Measurements from ENCODE around the gene PARN. TPM values are rescaled to one million over a fixed set of nuclear protein-coding genes. Genes with fewer than 3 reads are reported as not detected.
A peak's percentile ranks its signal among the peaks of the same experiment; 100 is the strongest.
"Not testable (repeated sequence)": the region's sequence is repeated elsewhere in the genome, so short reads cannot be mapped to it uniquely, and the experiment has no call there.

Gene PARN
- total RNA-seq, 2 donors from 2014 or later, result 24.1 to 99.9 TPM

DNA sequence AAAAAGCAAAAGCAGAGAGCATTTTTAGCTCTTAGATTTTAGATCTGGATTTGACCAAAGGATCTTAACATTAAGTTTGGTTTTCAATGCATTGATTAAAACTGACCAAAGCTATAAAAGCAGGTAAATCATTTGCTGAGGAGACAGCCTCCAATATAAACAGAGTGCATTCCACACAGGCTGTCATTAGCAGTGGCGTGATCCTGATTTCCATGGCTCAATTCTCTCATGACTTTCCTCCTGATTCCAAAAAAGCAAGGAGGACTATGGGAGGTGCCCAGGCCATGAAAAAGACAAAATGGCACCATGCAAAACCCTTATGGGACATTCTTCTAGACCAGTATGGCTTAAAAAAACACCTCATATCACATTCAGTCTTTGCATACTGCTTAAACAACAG is 53.5 kb downstream of the PARN start:
- TF ChIP-seq CTCF (IDR thresholded peaks at IDR 0.05) (no peak), POLR2A (IDR thresholded peaks at IDR 0.05) (no peak)
- peaks cover 8% of the 10 kb centered on the region for H3K4me1 ChIP-seq
- peaks cover 0 to 11% of the 10 kb centered on the region in 2 donors for H3K36me3 ChIP-seq (replicated peaks in 1 of 2; ENCODE audit: insufficient read depth in 1 of 2, low read depth in 2 of 2)
- intact Hi-C loops (cut with DNase I), result no loop called here
- ATAC-seq (no peak), DNase-seq (no peak)
- no peaks in the 10 kb centered on the region for H3K27me3 ChIP-seq
- no peaks in the 10 kb centered on the region for H3K9me3 ChIP-seq
- H3K27ac ChIP-seq, result peak overlapping the region in 2 of 4 donors; percentile 20 to 43
- WGBS, 2 donors, result 41 to 71% methylated on average over 1 of the region's 1 CpG
- H3K4me3 ChIP-seq, result no peak overlapping the region

DNA sequence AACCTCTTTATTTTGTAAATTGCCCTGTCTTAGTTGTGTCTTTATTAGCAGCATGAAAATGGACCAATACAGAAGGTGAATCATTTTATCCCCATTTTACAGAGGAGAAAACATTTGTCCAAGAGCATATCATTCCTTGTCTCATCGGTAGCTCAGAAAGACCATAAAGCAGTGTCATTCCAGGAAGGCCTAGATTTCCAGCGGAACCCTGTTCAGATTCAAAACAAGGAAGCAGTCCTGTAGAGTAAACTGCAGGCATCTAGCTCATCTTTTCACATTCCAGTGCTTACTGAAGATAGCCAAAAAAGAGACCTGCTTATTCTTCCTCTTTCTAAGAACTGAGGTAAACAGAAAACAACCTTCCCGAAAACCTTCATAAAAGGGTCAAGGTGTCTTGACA is 54.0 kb downstream of the PARN start:
- H3K4me1 ChIP-seq, result peaks cover 8% of the 10 kb centered on the region
- no peak for DNase-seq
- H3K4me3 ChIP-seq, result no peak overlapping the region
- no peaks in the 10 kb centered on the region for H3K27me3 ChIP-seq
- H3K36me3 ChIP-seq (replicated peaks in 1 of 2; ENCODE audit: insufficient read depth in 1 of 2, low read depth in 2 of 2), result peaks cover 0 to 9% of the 10 kb centered on the region in 2 donors
- ATAC-seq, result no peak
- H3K27ac ChIP-seq, result peak overlapping the region in 2 of 4 donors; percentile 17 to 43
- 73 to 74% methylated on average over 3 of the region's 3 CpGs for WGBS, 2 donors
- H3K9me3 ChIP-seq, result no peaks in the 10 kb centered on the region
- intact Hi-C loops (cut with DNase I), result no loop called here
- TF ChIP-seq CTCF (IDR thresholded peaks at IDR 0.05) (no peak), POLR2A (IDR thresholded peaks at IDR 0.05) (no peak)

DNA sequence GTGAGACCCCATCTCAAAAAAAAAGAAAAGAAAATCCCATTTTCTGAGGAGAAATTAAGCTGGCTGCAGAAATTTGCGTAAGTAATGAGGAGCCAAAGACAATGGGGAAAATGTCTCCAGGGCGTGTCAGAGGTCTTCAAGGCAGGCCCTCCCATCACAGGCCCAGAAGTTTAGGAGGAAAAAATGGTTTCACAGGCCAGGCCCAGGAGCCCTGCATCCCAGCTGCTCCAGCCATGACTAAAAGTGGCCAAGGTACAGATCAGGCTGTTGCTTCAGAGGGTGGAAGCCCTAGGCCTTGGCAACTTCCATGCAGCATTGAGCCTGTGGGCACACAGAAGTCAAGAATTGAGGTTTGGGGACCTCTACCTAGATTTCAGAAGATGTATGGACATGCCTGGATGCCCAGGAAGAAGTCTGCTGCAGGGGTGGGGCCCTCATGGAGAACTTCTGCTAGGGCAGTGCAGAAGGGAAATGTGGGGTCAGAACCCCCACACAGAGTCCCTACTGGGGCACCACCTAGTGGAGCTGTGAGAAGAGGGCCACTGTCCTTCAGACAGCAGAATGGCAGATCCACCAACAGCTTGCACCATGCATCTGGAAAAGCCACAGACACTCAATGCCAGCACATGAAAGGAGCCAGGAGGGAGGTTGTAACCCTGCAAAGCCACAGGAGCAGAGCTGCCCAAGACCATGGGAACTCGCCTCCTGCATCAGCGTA is 55.2 kb downstream of the PARN start:
- H3K9me3 ChIP-seq; H3K36me3 ChIP-seq (replicated peaks in 1 of 2; ENCODE audit: insufficient read depth in 1 of 2, low read depth in 2 of 2); DNase-seq; H3K4me1 ChIP-seq; ATAC-seq; intact Hi-C loops (cut with DNase I); H3K27ac ChIP-seq; H3K4me3 ChIP-seq; H3K27me3 ChIP-seq: not testable (repeated sequence)
- 86 to 99% methylated on average over 4 of the region's 4 CpGs for WGBS, 2 donors
- peak in 1 of 7 experiments; percentile 4 for TF ChIP-seq CTCF (IDR thresholded peaks at IDR 0.05)

DNA sequence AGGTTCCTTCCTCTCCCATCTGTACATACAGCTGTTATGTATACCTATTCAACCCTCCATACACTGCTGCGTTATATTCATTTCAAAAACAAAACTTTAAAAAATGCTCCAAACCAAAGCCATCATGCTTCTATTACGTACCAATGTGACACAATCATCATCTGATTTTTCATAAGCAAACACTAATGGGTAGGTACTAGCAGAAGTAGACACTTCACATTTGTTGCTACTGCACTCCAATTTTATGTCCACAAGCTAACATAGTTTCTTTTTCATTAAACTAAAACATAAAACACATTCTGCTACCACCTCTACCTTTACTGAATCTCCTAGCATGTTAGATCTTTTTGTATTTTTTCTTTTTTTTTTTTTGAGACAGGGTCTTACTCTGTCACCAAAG is 57.5 kb downstream of the PARN start:
- no peak for ATAC-seq
- no peak overlapping the region for H3K4me3 ChIP-seq
- TF ChIP-seq POLR2A (IDR thresholded peaks at IDR 0.05), result no peak
- TF ChIP-seq CTCF (IDR thresholded peaks at IDR 0.05), result no peak

DNA sequence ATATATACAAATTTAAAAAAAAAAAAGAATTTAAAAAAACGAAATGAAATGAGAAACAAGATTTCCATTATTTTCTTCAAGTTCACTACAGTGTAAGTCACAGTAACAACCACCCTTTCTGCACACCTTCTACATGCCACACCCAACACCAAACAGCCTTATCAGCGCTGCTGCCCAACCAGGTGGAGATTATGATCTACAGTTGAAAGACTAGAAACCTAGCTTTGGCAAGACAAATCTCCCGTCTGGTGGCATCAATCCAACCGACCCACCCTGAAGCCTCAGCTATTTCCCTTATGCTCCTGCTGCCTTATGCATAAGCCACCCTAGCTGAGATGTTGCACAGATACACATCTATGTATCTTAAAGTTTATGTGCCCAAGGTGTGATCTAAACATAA is 60.8 kb downstream of the PARN start:
- intact Hi-C loops (cut with DNase I), result no loop called here
- 45 to 54% methylated on average over 4 of the region's 4 CpGs for WGBS, 2 donors

More for the DNA sequence above, 57.5 kb downstream of the PARN start:
- H3K27ac ChIP-seq, result no peak overlapping the region
- no peak for DNase-seq
- H3K4me1 ChIP-seq, result peaks cover 8% of the 10 kb centered on the region
- H3K9me3 ChIP-seq, result no peaks in the 10 kb centered on the region
- H3K27me3 ChIP-seq, result no peaks in the 10 kb centered on the region
- intact Hi-C loops (cut with DNase I), result no loop called here
- peaks cover 0 to 2% of the 10 kb centered on the region in 2 donors for H3K36me3 ChIP-seq (replicated peaks in 1 of 2; ENCODE audit: insufficient read depth in 1 of 2, low read depth in 2 of 2)
- WGBS, 2 donors, result 95% methylated on average over 2 of the region's 2 CpGs

More for the DNA sequence above, 60.8 kb downstream of the PARN start:
- ATAC-seq, result no peak
- H3K36me3 ChIP-seq (replicated peaks in 1 of 2; ENCODE audit: insufficient read depth in 1 of 2, low read depth in 2 of 2), result no peaks in the 10 kb centered on the region
- H3K27me3 ChIP-seq, result no peaks in the 10 kb centered on the region
- H3K9me3 ChIP-seq, result no peaks in the 10 kb centered on the region
- no peak overlapping the region for H3K4me3 ChIP-seq
- H3K27ac ChIP-seq, result no peak overlapping the region
- no peak for DNase-seq
- no peak for TF ChIP-seq CTCF (IDR thresholded peaks at IDR 0.05)
- TF ChIP-seq POLR2A (IDR thresholded peaks at IDR 0.05), result no peak
- H3K4me1 ChIP-seq, result peaks cover 20% of the 10 kb centered on the region

Measured in body of pancreas (tissue), 4 donors.